OCI-LY3 (cell line): ENCODE data around the gene P2RX7.

ENCODE experiments used
- H2AFZ ChIP-seq: fragments of 200-600, 300-600 bp; shearing (Covaris generic); 2 replicates; pipeline ENCODE4 v1.6.0; 2014; ENCODE audit warnings: antibody characterized with exemption, low read depth, low read length
- H3K27ac ChIP-seq: fragments of 200-600, 300-600 bp; sonication (generic); 2 replicates; pipeline ENCODE4 v1.5.1; 2014; ENCODE audit warnings: mild to moderate bottlenecking, low read length, moderate library complexity, mixed read lengths
- H3K27me3 ChIP-seq: fragments of 200-600, 300-600 bp; sonication (generic); 2 replicates; pipeline ENCODE4 v1.6.1; 2014; ENCODE audit warnings: low read depth, low read length, mixed read lengths
- H3K36me3 ChIP-seq: fragments of 200-600, 300-600 bp; sonication (generic); replicated peaks from 2 replicates; pipeline ENCODE3; 2014; ENCODE audit warnings: low read depth, low read length, mixed read lengths
- H3K4me1 ChIP-seq: fragments of 300-600, 200-600 bp; sonication (generic); 2 replicates; pipeline ENCODE4 v1.6.1; 2014; ENCODE audit warnings: low read length, mixed read lengths
- H3K4me2 ChIP-seq: fragments of 200-600, 300-600 bp; sonication (generic); 2 replicates; pipeline ENCODE4 v1.6.1; 2014; ENCODE audit warnings: low read length, mixed read lengths
- H3K4me3 ChIP-seq: fragments of 300-600, 200-600 bp; sonication (generic); 2 replicates; pipeline ENCODE4 v1.5.1; 2014; ENCODE audit warnings: antibody characterized with exemption, mild to moderate bottlenecking, low read length, moderate library complexity
- H3K79me2 ChIP-seq: fragments of 300-600, 200-600 bp; shearing (Covaris generic); 2 replicates; pipeline ENCODE4 v1.6.1; 2014; ENCODE audit warnings: mild to moderate bottlenecking, low read length, mixed read lengths
- H3K9ac ChIP-seq: fragments of 300-600, 200-600 bp; shearing (Covaris generic); 2 replicates; pipeline ENCODE4 v1.6.0; 2014; ENCODE audit warnings: mild to moderate bottlenecking, low read length, moderate library complexity
- H3K9me3 ChIP-seq: fragments of 200-600, 300-600 bp; shearing (Covaris generic); 2 replicates; pipeline ENCODE4 v1.6.1; 2014; ENCODE audit warnings: low read length, mixed read lengths; ENCODE audit not compliant: insufficient read depth
- H4K20me1 ChIP-seq: fragments of 200-600, 300-600 bp; sonication (generic); 2 replicates; pipeline ENCODE4 v1.6.1; 2016; ENCODE audit warnings: low read length, mixed read lengths; ENCODE audit not compliant: insufficient read depth
- EZH2phosphoT487 ChIP-seq: fragments of 200-600 bp; shearing (Covaris generic); IDR thresholded peaks from 2 replicates; pipeline ENCODE4 v1.6.1; 2018; ENCODE audit warnings: antibody characterized with exemption, mixed run types, low read depth
- TF ChIP-seq, protein P1 (sequence below): fragments of 200-600, 300-600 bp; sonication (generic); IDR thresholded peaks from 2 replicates; pipeline ENCODE4 v1.5.1; 2014; ENCODE audit warnings: antibody characterized with exemption, low read length, low read depth

P2RX7 gene

GRCh38 chr12:121218588-121219352 is 86.1 kb downstream of the P2RX7 start:
- Histone ChIP-seq H3K9ac (no peak overlapping the region), H3K27ac (no peak overlapping the region), H2AFZ (no peak overlapping the region), H3K27me3 (no peaks in the 10 kb centered on the region), H3K79me2 (no peaks in the 10 kb centered on the region), H4K20me1 (no peaks in the 10 kb centered on the region), H3K9me3 (no peaks in the 10 kb centered on the region), H3K4me2 (no peak overlapping the region), H3K36me3 (no peaks in the 10 kb centered on the region), H3K4me3 (no peak overlapping the region), H3K4me1 (no peaks in the 10 kb centered on the region)
- TF ChIP-seq, protein P1, sequence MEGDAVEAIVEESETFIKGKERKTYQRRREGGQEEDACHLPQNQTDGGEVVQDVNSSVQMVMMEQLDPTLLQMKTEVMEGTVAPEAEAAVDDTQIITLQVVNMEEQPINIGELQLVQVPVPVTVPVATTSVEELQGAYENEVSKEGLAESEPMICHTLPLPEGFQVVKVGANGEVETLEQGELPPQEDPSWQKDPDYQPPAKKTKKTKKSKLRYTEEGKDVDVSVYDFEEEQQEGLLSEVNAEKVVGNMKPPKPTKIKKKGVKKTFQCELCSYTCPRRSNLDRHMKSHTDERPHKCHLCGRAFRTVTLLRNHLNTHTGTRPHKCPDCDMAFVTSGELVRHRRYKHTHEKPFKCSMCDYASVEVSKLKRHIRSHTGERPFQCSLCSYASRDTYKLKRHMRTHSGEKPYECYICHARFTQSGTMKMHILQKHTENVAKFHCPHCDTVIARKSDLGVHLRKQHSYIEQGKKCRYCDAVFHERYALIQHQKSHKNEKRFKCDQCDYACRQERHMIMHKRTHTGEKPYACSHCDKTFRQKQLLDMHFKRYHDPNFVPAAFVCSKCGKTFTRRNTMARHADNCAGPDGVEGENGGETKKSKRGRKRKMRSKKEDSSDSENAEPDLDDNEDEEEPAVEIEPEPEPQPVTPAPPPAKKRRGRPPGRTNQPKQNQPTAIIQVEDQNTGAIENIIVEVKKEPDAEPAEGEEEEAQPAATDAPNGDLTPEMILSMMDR, result no peak
- no peak for TF ChIP-seq EZH2phosphoT487

DNA sequence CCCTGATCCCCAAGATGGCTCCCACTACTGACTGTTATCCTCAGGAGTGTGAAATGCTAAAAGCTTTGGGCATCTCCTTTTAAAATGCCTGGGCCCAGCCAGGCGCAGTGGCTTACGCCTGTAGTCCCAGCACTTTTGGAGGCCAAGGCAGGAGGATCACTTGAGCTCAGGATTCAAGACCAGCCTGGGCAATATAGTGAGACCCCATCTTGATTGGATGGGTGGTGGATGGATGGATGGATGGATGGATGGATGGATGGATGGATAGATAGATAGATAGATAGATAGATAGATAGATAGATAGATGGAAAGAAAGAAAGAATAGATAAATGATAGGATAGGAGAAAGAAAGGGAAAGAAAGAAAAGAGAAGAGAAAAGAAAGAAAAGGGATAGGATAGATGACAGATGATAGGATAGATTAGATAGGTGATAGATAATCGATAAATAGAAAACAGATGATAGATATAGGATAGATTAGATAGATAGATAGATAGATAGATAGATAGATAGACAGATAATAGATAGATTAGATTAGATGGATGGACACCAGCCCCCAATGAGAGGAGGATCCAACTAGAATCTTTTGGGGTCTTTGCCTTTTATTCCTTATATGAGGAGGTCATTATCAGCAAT is 86.8 kb downstream of the P2RX7 start:
- Histone ChIP-seq H3K27me3 (no peaks in the 10 kb centered on the region), H3K27ac (no peak overlapping the region), H3K4me1 (no peaks in the 10 kb centered on the region), H3K4me3 (no peak overlapping the region), H4K20me1 (no peaks in the 10 kb centered on the region), H3K9me3 (no peaks in the 10 kb centered on the region), H3K79me2 (no peaks in the 10 kb centered on the region), H2AFZ (no peak overlapping the region), H3K4me2 (no peak overlapping the region), H3K9ac (no peak overlapping the region), H3K36me3 (no peaks in the 10 kb centered on the region)
- TF ChIP-seq EZH2phosphoT487, result no peak
- TF ChIP-seq, protein P1, result no peak

GRCh38 chr12:121222847-121223246 is 90.2 kb downstream of the P2RX7 start:
- H3K4me2 ChIP-seq, result no peak overlapping the region

More at GRCh38 chr12:121222847-121223246, 90.2 kb downstream of the P2RX7 start:
- TF ChIP-seq EZH2phosphoT487, result no peak
- TF ChIP-seq, protein P1, result no peak
- Histone ChIP-seq H3K79me2 (no peaks in the 10 kb centered on the region), H2AFZ (no peak overlapping the region), H3K27ac (no peak overlapping the region), H4K20me1 (no peaks in the 10 kb centered on the region), H3K9ac (no peak overlapping the region), H3K9me3 (no peaks in the 10 kb centered on the region), H3K4me1 (peaks cover 16% of the 10 kb centered on the region), H3K36me3 (no peaks in the 10 kb centered on the region), H3K27me3 (no peaks in the 10 kb centered on the region), H3K4me3 (no peak overlapping the region)
